Central memory CD8-positive, alpha-beta T cell (primary cell): ENCODE measurements around the gene SAMD1.

Experiments
- ATAC-seq: fragments of 150-1000 bp; cut with Tn5 transposase; replicated peaks from 2 replicates; pipeline ENCODE4 v1.10.0; 2022; ENCODE audit warnings: mild to moderate bottlenecking, moderate FRiP score, moderate number of reproducible peaks; ENCODE audit not compliant: poor library complexity, severe bottlenecking; ENCODE audit errors: extremely low read depth
- DNase-seq, 2 donors: peaks; one replicate each; pipeline ENCODE4 v3.0.0; 2021; ENCODE audit warnings: low spot score in 2 of 2
- H3K27ac Mint-ChIP-seq: one replicate; pipeline ENCODE4 v1.8.0; 2022; ENCODE audit warnings: low read depth, mild to moderate bottlenecking, moderate library complexity, mixed read lengths
- H3K27me3 Mint-ChIP-seq: one replicate; pipeline ENCODE4 v1.8.0; 2022; ENCODE audit warnings: mixed read lengths
- H3K36me3 Mint-ChIP-seq: one replicate; pipeline ENCODE4 v1.8.0; 2022; ENCODE audit warnings: mild to moderate bottlenecking, moderate library complexity, mixed read lengths; ENCODE audit not compliant: insufficient read depth
- H3K4me1 Mint-ChIP-seq: one replicate; pipeline ENCODE4 v1.8.0; 2022; ENCODE audit warnings: mixed read lengths
- H3K4me3 Mint-ChIP-seq: one replicate; pipeline ENCODE4 v1.8.0; 2022; ENCODE audit warnings: mild to moderate bottlenecking, moderate library complexity, mixed read lengths
- H3K9me3 Mint-ChIP-seq: one replicate; pipeline ENCODE4 v1.8.0; 2022; ENCODE audit warnings: mixed read lengths

The SAMD1 gene

GRCh38 chr19:14110650-14111049, 20.1 kb upstream of the SAMD1 start:
- peaks cover 13% of the 10 kb centered on the region for H3K4me1 Mint-ChIP-seq
- H3K27me3 Mint-ChIP-seq = no peaks in the 10 kb centered on the region
- peaks cover 4% of the 10 kb centered on the region for H3K36me3 Mint-ChIP-seq
- ATAC-seq (no peak), DNase-seq (no peak)
- peak overlapping the region; percentile 74 for H3K27ac Mint-ChIP-seq
- H3K4me3 Mint-ChIP-seq = no peak overlapping the region
- H3K9me3 Mint-ChIP-seq = no peaks in the 10 kb centered on the region

GRCh38 chr19:14107581-14108461, 17.3 kb upstream of the SAMD1 start:
- Mint-ChIP-seq H3K27me3 (no peaks in the 10 kb centered on the region), H3K4me3 (no peak overlapping the region), H3K9me3 (no peaks in the 10 kb centered on the region), H3K36me3 (peaks cover 13% of the 10 kb centered on the region), H3K27ac (no peak overlapping the region), H3K4me1 (no peaks in the 10 kb centered on the region)
- no peak for DNase-seq
- ATAC-seq = no peak

GRCh38 chr19:14106840-14107239, 16.3 kb upstream of the SAMD1 start:
- peaks cover 13% of the 10 kb centered on the region for H3K36me3 Mint-ChIP-seq
- DNase-seq = no peak
- no peak for ATAC-seq
- H3K9me3 Mint-ChIP-seq = no peaks in the 10 kb centered on the region
- peak overlapping the region; percentile 67 for H3K27ac Mint-ChIP-seq
- H3K27me3 Mint-ChIP-seq = no peaks in the 10 kb centered on the region
- no peaks in the 10 kb centered on the region for H3K4me1 Mint-ChIP-seq
- H3K4me3 Mint-ChIP-seq = no peak overlapping the region

GRCh38 chr19:14105680-14106079, 15.1 kb upstream of the SAMD1 start:
- Mint-ChIP-seq H3K27ac (no peak overlapping the region), H3K9me3 (no peaks in the 10 kb centered on the region), H3K4me3 (no peak overlapping the region), H3K27me3 (no peaks in the 10 kb centered on the region), H3K4me1 (no peaks in the 10 kb centered on the region), H3K36me3 (peaks cover 16% of the 10 kb centered on the region)
- DNase-seq (no peak), ATAC-seq (no peak)

- no peak for ATAC-seq
- peaks cover 20% of the 10 kb centered on the region for H3K36me3 Mint-ChIP-seq
- H3K27me3 Mint-ChIP-seq = no peaks in the 10 kb centered on the region
- no peak overlapping the region for H3K27ac Mint-ChIP-seq
- no peak for DNase-seq
- no peaks in the 10 kb centered on the region for H3K9me3 Mint-ChIP-seq
- H3K4me1 Mint-ChIP-seq = no peaks in the 10 kb centered on the region
- no peak overlapping the region for H3K4me3 Mint-ChIP-seq
Observed at GRCh38 chr19:14103310-14103709, 12.8 kb upstream of the SAMD1 start.

- H3K9me3 Mint-ChIP-seq = no peaks in the 10 kb centered on the region
- ATAC-seq (no peak), DNase-seq (no peak)
- peaks cover 19% of the 10 kb centered on the region for H3K36me3 Mint-ChIP-seq
- H3K27ac Mint-ChIP-seq = no peak overlapping the region
- H3K4me3 Mint-ChIP-seq = no peak overlapping the region
- no peaks in the 10 kb centered on the region for H3K27me3 Mint-ChIP-seq
- H3K4me1 Mint-ChIP-seq = no peaks in the 10 kb centered on the region
Observed at GRCh38 chr19:14102756-14103155, 12.2 kb upstream of the SAMD1 start.

GRCh38 chr19:14102102-14102696, 11.6 kb upstream of the SAMD1 start:
- no peaks in the 10 kb centered on the region for H3K27me3 Mint-ChIP-seq
- H3K4me1 Mint-ChIP-seq = no peaks in the 10 kb centered on the region
- H3K27ac Mint-ChIP-seq = no peak overlapping the region
- H3K36me3 Mint-ChIP-seq = peaks cover 21% of the 10 kb centered on the region
- H3K4me3 Mint-ChIP-seq = no peak overlapping the region
- no peak for DNase-seq
- H3K9me3 Mint-ChIP-seq = no peaks in the 10 kb centered on the region
- ATAC-seq = no peak

- Mint-ChIP-seq H3K4me1 (no peaks in the 10 kb centered on the region), H3K36me3 (peaks cover 21% of the 10 kb centered on the region), H3K4me3 (no peak overlapping the region), H3K27me3 (no peaks in the 10 kb centered on the region), H3K27ac (no peak overlapping the region), H3K9me3 (no peaks in the 10 kb centered on the region)
- ATAC-seq = no peak
- DNase-seq = no peak
Observed at GRCh38 chr19:14101003-14101545, 10.5 kb upstream of the SAMD1 start.

- H3K27ac Mint-ChIP-seq = no peak overlapping the region
- ATAC-seq = no peak
Observed at GRCh38 chr19:14097532-14098151, 7.1 kb upstream of the SAMD1 start.

GRCh38 chr19:14096272-14096992, 5.9 kb upstream of the SAMD1 start:
- Mint-ChIP-seq H3K27ac (no peak overlapping the region), H3K4me1 (peaks cover 9% of the 10 kb centered on the region), H3K36me3 (peaks cover 22% of the 10 kb centered on the region), H3K9me3 (no peaks in the 10 kb centered on the region), H3K27me3 (no peaks in the 10 kb centered on the region), H3K4me3 (no peak overlapping the region)
- ATAC-seq (no peak), DNase-seq (no peak)

More at GRCh38 chr19:14097532-14098151, 7.1 kb upstream of the SAMD1 start:
- H3K9me3 Mint-ChIP-seq = no peaks in the 10 kb centered on the region
- H3K36me3 Mint-ChIP-seq = peaks cover 14% of the 10 kb centered on the region
- no peaks in the 10 kb centered on the region for H3K4me1 Mint-ChIP-seq
- H3K4me3 Mint-ChIP-seq = no peak overlapping the region
- H3K27me3 Mint-ChIP-seq = no peaks in the 10 kb centered on the region
- no peak for DNase-seq

- H3K36me3 Mint-ChIP-seq = peaks cover 21% of the 10 kb centered on the region
- peaks cover 11% of the 10 kb centered on the region for H3K4me1 Mint-ChIP-seq
- H3K4me3 Mint-ChIP-seq = no peak overlapping the region
- DNase-seq (no peak), ATAC-seq (no peak)
- H3K27ac Mint-ChIP-seq = no peak overlapping the region
- no peaks in the 10 kb centered on the region for H3K27me3 Mint-ChIP-seq
- H3K9me3 Mint-ChIP-seq = no peaks in the 10 kb centered on the region
Observed at GRCh38 chr19:14094854-14095253, 4.3 kb upstream of the SAMD1 start.

GRCh38 chr19:14093117-14093823, 2.7 kb upstream of the SAMD1 start:
- Mint-ChIP-seq H3K36me3 (peaks cover 28% of the 10 kb centered on the region), H3K4me3 (peak overlapping the region; percentile 19), H3K27me3 (no peaks in the 10 kb centered on the region), H3K9me3 (no peaks in the 10 kb centered on the region), H3K4me1 (peaks cover 17% of the 10 kb centered on the region), H3K27ac (no peak overlapping the region)
- no peak for DNase-seq
- ATAC-seq = no peak
